HG02938 (cell line): ENCODE measurements around the gene OPTN.
"Not testable (repeated sequence)": the region's sequence is repeated elsewhere in the genome, so short reads cannot be mapped to it uniquely, and the experiment has no call there.

Experiments used
- ATAC-seq: cut with Tn5 transposase; IDR thresholded peaks from one replicate; pipeline ENCODE4 v1.9.1; 2021; ENCODE audit warnings: mild to moderate bottlenecking, moderate library complexity; ENCODE audit not compliant: unreplicated experiment

Gene OPTN

DNA sequence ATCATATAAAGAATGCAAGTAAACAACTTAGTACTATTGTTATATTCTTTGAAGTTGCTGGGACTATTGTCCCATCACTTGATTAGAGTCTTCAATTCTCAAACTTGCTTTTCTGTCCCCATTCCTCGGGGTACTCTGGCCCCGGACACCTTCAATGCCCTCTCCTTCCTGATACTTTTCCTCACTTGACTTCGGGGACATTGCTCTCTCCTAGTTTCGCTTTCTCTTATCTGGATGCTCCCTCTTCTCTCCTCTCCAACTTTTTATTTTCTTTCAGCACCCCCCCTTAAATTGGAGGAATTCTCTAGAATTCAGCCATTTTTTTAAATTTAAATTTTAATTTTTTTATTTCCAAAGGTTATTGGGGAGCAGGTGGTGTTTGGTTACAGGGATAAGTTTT lies 10.6 kb upstream of the OPTN start:
- ATAC-seq, result no peak

GRCh38 chr10:13090289-13090688 lies 9.7 kb upstream of the OPTN start:
- no peak for ATAC-seq

DNA sequence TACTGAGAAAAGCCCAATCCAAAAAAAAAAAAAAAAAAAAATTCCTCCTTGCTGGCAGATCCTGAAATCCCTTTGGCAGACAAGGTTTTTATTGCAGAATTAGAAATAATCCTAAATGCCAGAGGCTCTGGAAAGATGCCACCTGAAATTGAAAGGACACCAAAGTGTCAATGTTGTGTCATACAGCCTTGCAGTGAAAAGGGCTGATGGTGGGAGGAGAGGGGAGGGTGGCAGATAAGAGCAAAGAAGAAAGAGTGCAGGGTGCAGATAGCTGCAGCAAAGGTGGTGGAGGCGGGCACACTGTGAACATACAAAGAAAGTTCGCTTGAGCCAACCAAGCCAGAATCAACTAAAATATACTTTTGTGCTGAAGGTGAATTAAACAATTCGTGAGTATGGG lies 8.2 kb upstream of the OPTN start:
- no peak for ATAC-seq

DNA sequence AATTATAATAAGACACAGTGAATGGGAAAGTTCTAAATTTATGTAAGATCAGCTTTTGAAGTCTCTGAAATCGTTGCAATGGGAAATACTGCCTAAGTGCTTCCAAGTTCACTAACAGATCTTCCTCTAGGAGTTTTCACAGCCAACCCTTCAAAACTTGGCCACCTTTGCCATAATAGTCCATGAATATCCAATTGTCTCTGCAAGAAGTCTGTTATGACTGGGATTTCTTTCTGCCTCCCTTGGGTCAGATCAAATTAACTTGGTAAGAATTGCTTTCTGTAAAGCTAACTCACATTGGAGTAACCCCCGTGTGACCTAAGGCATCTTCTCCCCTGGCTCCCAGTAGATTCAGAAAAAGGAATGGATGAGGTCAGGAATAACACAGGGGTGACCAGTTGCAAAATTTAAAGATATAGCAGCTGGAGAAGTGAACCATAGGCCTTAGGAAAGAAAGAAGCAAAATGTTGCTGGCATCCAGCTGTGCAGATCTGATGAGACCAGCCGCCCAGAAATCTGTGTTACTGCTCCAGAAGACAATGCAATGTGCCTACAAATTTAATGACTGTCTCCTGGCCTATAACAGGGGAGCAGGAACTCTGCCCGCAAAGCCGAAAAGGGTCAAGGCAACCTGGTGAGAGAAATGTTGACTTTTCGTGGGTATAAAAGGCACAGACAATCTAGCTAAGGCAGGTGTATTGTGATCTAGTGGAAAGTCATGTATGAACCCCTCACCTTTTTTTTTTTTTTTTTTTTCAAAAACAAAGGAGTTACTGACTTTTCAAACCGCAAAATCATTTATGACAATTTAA lies 7.5 kb upstream of the OPTN start:
- no peak for ATAC-seq

DNA sequence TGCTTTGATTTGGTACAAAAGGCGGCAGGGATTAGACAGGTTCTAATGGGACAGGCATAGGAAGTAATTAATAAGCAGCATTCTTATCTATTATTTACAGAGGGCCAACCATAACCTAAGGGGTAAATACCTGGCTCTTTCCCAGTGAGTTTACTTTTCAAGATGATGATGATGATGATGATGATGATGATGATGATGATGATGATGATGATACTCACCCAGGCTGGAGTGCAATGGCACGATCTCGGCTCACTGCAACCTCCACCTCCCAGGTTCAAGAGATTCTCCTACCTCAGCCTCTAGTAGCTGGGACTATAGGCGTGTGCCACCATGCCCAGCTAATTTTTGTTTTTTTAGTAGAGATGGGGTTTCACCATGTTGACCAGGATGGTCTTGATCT lies 5.9 kb upstream of the OPTN start:
- ATAC-seq, result not testable (repeated sequence)

GRCh38 chr10:13095094-13095493 lies 4.9 kb upstream of the OPTN start:
- no peak for ATAC-seq

GRCh38 chr10:13095929-13096328 lies 4.0 kb upstream of the OPTN start:
- no peak for ATAC-seq

DNA sequence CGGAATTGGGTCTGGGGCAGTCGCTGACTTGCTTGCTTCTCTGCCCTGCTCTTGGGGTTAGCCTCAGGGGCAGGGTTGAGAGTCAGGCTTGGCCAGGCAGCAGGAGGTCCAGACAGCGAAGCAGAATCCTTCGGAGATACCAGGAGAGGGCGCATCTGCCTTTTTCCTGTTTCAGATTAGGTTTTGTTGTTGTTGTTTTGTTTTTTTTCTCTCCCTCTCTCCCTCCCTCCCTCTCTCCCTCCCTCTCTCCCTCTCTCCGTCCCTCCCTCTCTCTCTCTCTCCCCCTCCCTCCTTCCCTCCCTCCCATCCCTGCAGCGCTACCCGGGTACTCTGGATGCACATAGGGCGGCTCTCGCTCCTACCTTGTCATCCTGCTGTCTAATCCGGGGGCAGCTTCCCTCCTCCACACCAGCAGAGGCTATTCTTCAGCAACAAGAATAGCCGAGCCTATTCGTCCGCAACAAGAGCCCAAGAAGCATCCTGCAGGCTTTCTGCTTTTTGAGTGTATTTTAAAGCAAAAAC lies 758 bp upstream of the OPTN start:
- peak; percentile 21 for ATAC-seq

- ATAC-seq, result peak; percentile 32
Measured at GRCh38 chr10:13100349-13101294, 659 bp downstream of the OPTN start.

GRCh38 chr10:13102002-13102794 lies 2.2 kb downstream of the OPTN start:
- ATAC-seq, result no peak

DNA sequence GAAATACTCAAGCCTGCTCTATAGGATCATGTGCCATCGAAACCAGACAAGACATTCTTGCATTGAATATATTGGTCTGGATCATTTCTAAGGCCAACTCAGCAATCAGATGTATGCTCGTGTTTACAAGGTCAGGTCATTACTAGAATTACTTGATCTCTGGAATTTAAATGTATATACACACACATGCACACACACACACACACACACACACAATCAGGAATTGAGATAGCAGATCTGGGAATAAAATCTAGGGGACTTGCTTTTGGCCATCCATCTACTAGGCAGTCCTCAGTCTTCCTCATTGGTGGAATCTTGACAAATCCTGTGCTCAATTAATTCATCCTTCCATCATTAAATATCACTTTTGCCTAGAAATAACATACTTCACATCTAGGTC lies 3.6 kb downstream of the OPTN start:
- no peak for ATAC-seq

- no peak for ATAC-seq
Measured at GRCh38 chr10:13104697-13105096, 4.7 kb downstream of the OPTN start.

DNA sequence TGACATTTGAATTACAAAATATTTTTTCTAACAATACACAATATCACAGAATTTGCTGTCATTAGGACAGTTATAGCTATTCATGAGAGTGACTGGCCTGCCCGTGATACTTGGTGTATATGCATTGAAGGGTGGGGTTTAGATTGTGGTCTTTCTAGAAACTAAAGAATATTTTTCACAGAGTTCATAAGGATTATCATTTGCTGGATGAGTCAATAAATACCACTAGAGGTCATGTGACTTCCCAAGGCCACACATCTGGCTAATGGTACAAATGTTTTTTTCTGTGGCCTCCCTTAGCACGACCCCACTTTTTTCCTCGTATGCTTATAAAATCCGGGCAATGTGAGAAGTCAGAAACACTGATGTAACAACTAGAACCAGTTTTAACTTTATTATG lies 5.2 kb downstream of the OPTN start:
- no peak for ATAC-seq

DNA sequence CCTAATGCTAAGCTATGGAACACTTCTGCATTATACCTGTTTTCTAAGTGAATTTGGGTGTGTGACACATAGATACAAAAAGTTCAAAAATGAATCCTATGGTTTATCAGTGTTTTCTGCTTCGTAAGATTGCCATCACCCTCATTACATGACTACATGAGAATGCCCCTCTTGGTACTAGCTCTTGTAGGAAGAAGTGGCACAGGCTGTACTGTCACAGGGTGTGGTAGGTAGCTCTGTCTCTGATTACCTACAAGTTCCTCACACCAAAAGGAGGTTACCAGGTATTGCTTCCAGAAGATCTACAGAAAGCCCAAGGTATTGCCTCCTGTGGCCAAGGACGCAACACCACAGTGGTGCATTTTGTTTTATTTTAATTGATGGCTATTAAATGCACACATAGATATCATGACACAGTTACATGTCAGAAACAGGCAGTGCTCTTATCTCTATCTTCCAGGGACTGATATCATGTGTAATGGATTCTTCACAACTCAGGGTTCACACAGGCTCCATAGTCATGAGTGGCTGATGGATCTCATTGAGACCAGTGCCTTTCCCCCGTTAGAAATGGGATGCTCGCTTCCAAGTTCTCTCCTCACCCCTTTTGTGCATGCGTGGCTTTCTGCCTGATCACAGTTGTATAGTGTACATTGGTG lies 6.6 kb downstream of the OPTN start:
- ATAC-seq, result no peak

- no peak for ATAC-seq
Measured at GRCh38 chr10:13110908-13111307, 10.9 kb downstream of the OPTN start.

DNA sequence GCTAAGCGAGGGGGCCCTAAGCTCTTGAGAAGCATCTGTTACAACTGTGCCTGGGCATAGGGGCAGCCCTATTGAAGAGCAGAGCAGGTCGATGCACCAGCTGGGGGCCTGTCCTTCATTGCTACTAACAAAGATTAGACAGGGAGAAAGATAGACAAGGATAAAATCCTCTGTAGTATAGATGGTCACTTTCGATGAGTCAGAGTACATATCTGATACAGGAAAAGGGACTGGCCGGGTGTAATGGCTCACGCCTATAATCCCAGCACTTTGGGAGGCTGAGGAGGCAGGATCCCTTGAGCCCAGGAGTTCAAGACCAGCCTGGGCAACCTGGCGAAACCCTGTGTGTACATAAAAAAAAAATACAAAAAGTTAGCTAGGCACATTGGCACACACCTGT lies 13.6 kb downstream of the OPTN start:
- no peak for ATAC-seq

GRCh38 chr10:13115832-13116803 lies 16.2 kb downstream of the OPTN start:
- no peak for ATAC-seq

- ATAC-seq, result no peak
Measured at GRCh38 chr10:13117841-13118783, 18.1 kb downstream of the OPTN start.
